GM10266 (cell line): ENCODE data around the gene MEG3.

Source experiments
- DNase-seq: peaks from one replicate; pipeline ENCODE4 v3.0.0; 2012; ENCODE audit errors: extremely low spot score
- CTCF ChIP-seq: IDR thresholded peaks from 2 replicates; pipeline ENCODE4 v1.5.1; 2012; ENCODE audit warnings: mild to moderate bottlenecking, low read depth; ENCODE audit not compliant: control insufficient read depth, insufficient read depth; ENCODE audit errors: missing control alignments

The MEG3 gene

GRCh38 chr14:100875126-100875525 is 49.2 kb downstream of the MEG3 start:
- DNase-seq = no peak
- TF ChIP-seq CTCF = no peak

- TF ChIP-seq CTCF = no peak
- DNase-seq = no peak
Measured at GRCh38 chr14:100875861-100876590, 50.1 kb downstream of the MEG3 start.

- TF ChIP-seq CTCF = no peak
- DNase-seq = no peak
Measured at GRCh38 chr14:100878271-100879146, 52.6 kb downstream of the MEG3 start.

GRCh38 chr14:100879194-100879593 is 53.3 kb downstream of the MEG3 start:
- no peak for DNase-seq
- TF ChIP-seq CTCF = no peak

GRCh38 chr14:100879782-100880181 is 53.9 kb downstream of the MEG3 start:
- DNase-seq = no peak
- TF ChIP-seq CTCF = no peak

- DNase-seq = no peak
- no peak for TF ChIP-seq CTCF
Measured at GRCh38 chr14:100880271-100881101, 54.6 kb downstream of the MEG3 start.
